IMR-90 (cell line): Measurements from ENCODE around the gene ZNF185. TPM values are rescaled to one million over a fixed set of nuclear protein-coding genes. Genes with fewer than 3 reads are reported as not detected.

Experiments
- ATAC-seq: fragments of 200-7000 bp; cut with Tn5 transposase; 2 replicates; pipeline ENCODE4 v1.9.1; 2020; ENCODE audit warnings: low read depth, mild to moderate bottlenecking, moderate library complexity
- BruUV-seq: library from RNA; stranded (reverse); fragments of 400-500 nt; replicated peaks from 2 replicates; lab custom pipeline; 2021; lab: Mats Ljungman, UMichigan
- CTCF ChIA-PET: fragments of 300-600 bp; formaldehyde crosslinking; extraction: SDS; loops from one replicate; lab custom pipeline; 2021; ENCODE audit warnings: antibody characterized with exemption; lab: Yijun Ruan, JAX
- POLR2A ChIA-PET: fragments of 300-600 bp; sonication (Branson Sonifier 250); formaldehyde crosslinking; loops from one replicate; lab custom pipeline; 2022; ENCODE audit warnings: antibody characterized with exemption; ENCODE audit not compliant: unreplicated experiment; lab: Charles Lee
- DNase-seq: peaks from one replicate; pipeline ENCODE4 v3.0.0; 2013
- H2AFZ ChIP-seq: replicated peaks from 2 replicates; pipeline ENCODE3; 2013; ENCODE audit warnings: low read length, mild to moderate bottlenecking; ENCODE audit not compliant: poor library complexity
- H2AK5ac ChIP-seq: 2 replicates; pipeline ENCODE4 v1.6.1; 2013; ENCODE audit warnings: low read depth, low read length, inconsistent platforms
- H2AK9ac ChIP-seq: replicated peaks from 2 replicates; pipeline ENCODE3; 2013; ENCODE audit warnings: mild to moderate bottlenecking, low read depth, low read length, moderate library complexity; ENCODE audit not compliant: poor library complexity
- H2BK120ac ChIP-seq: 2 replicates; pipeline ENCODE4 v1.6.1; 2013; ENCODE audit warnings: low read depth, low read length, inconsistent platforms
- H2BK15ac ChIP-seq: 3 replicates; pipeline ENCODE4 v1.6.1; 2013; ENCODE audit warnings: low read depth, low read length, inconsistent platforms
- H2BK20ac ChIP-seq: 2 replicates; pipeline ENCODE4 v1.6.1; 2013; ENCODE audit warnings: low read depth, mild to moderate bottlenecking, inconsistent platforms, low read length, moderate library complexity
- H2BK5ac ChIP-seq: 2 replicates; pipeline ENCODE4 v1.6.1; 2013; ENCODE audit warnings: mild to moderate bottlenecking, low read depth, low read length, inconsistent platforms; ENCODE audit not compliant: poor library complexity, severe bottlenecking
- H3K14ac ChIP-seq: replicated peaks from 2 replicates; pipeline ENCODE4 v1.6.1; 2013; ENCODE audit warnings: low read depth, low read length, inconsistent platforms
- H3K18ac ChIP-seq: 2 replicates; pipeline ENCODE4 v1.6.1; 2013; ENCODE audit warnings: low read depth, low read length, control low read depth
- H3K23ac ChIP-seq: 2 replicates; pipeline ENCODE4 v1.6.1; 2013; ENCODE audit warnings: low read depth, low read length, inconsistent platforms
- H3K27ac ChIP-seq: 2 replicates; pipeline ENCODE4 v1.5.1; 2013; ENCODE audit warnings: mild to moderate bottlenecking, control low read depth, low read length; ENCODE audit not compliant: insufficient read depth
- H3K27me3 ChIP-seq: 2 replicates; pipeline ENCODE4 v1.6.1; 2013; ENCODE audit warnings: low read length; ENCODE audit not compliant: control insufficient read depth, insufficient read depth
- H3K36me3 ChIP-seq: 2 replicates; pipeline ENCODE4 v1.6.1; 2013; ENCODE audit warnings: low read length, mixed read lengths; ENCODE audit not compliant: control insufficient read depth, insufficient read depth
- H3K4ac ChIP-seq: 2 replicates; pipeline ENCODE4 v1.6.1; 2013; ENCODE audit warnings: low read depth, low read length, inconsistent platforms
- H3K4me1 ChIP-seq: 2 replicates; pipeline ENCODE4 v1.6.1; 2013; ENCODE audit warnings: low read length, mixed read lengths; ENCODE audit not compliant: control insufficient read depth, insufficient read depth
- H3K4me2 ChIP-seq: 2 replicates; pipeline ENCODE4 v1.6.1; 2013; ENCODE audit warnings: low read depth, mild to moderate bottlenecking, control low read depth, low read length, moderate library complexity
- H3K4me3 ChIP-seq: 2 replicates; pipeline ENCODE4 v1.5.1; 2013; ENCODE audit warnings: low read depth, mild to moderate bottlenecking, control low read depth, low read length, moderate library complexity; ENCODE audit not compliant: insufficient read depth
- H3K56ac ChIP-seq: 2 replicates; pipeline ENCODE4 v1.6.1; 2013; ENCODE audit warnings: low read length, inconsistent platforms; ENCODE audit not compliant: insufficient read depth; ENCODE audit errors: extremely low read depth
- H3K79me1 ChIP-seq, 2 experiments: 2 replicates each; pipeline ENCODE4 v1.6.1; 2013; ENCODE audit warnings: low read length in 2 of 2, inconsistent platforms in 1 of 2, low read depth in 1 of 2
- H3K9ac ChIP-seq: 2 replicates; pipeline ENCODE4 v1.6.1; 2013; ENCODE audit warnings: low read depth, low read length, control low read depth
- H3K9me1 ChIP-seq: 2 replicates; pipeline ENCODE4 v1.6.1; 2013; ENCODE audit warnings: low read length, inconsistent platforms; ENCODE audit not compliant: insufficient read depth
- H3K9me3 ChIP-seq: 2 replicates; pipeline ENCODE4 v1.6.1; 2013; ENCODE audit warnings: low read length; ENCODE audit not compliant: control insufficient read depth, insufficient read depth
- H4K20me1 ChIP-seq: 2 replicates; pipeline ENCODE4 v1.6.1; 2013; ENCODE audit warnings: low read length, inconsistent platforms; ENCODE audit not compliant: insufficient read depth
- H4K5ac ChIP-seq: 2 replicates; pipeline ENCODE4 v1.6.1; 2013; ENCODE audit warnings: mild to moderate bottlenecking, low read depth, low read length, control low read depth
- H4K8ac ChIP-seq, 2 experiments: 2 replicates each; pipeline ENCODE4 v1.6.1; 2013; ENCODE audit warnings: low read depth in 2 of 2, low read length in 2 of 2, control low read depth in 1 of 2, inconsistent platforms in 1 of 2
- H4K91ac ChIP-seq: 2 replicates; pipeline ENCODE4 v1.6.1; 2013; ENCODE audit warnings: low read depth, low read length, inconsistent platforms; ENCODE audit not compliant: insufficient read depth
- CEBPB ChIP-seq: IDR thresholded peaks from 2 replicates; pipeline ENCODE4 v1.6.1; 2012; ENCODE audit warnings: low read depth, low read length, improper control_type of control experiment
- CHD1 ChIP-seq: IDR thresholded peaks from 2 replicates; pipeline ENCODE4 v1.6.1; 2012; ENCODE audit warnings: low read depth, low read length, improper control_type of control experiment
- CTCF ChIP-seq: conservative IDR thresholded peaks from 2 replicates; pipeline ENCODE4 v1.5.1; 2012; ENCODE audit warnings: mild to moderate bottlenecking, low read depth, low read length, improper control_type of control experiment
- FOS ChIP-seq: fragments of 150-350 bp; IDR thresholded peaks from 2 replicates; pipeline ENCODE4 v1.6.1; 2016; ENCODE audit warnings: low read depth, low read length
- MXI1 ChIP-seq: IDR thresholded peaks from 2 replicates; pipeline ENCODE4 v1.6.1; 2012; ENCODE audit warnings: low read depth, mild to moderate bottlenecking, low read length, moderate library complexity, borderline replicate concordance
- RCOR1 ChIP-seq: IDR thresholded peaks from 2 replicates; pipeline ENCODE4 v1.6.1; 2012; ENCODE audit warnings: mild to moderate bottlenecking, low read length, improper control_type of control experiment; ENCODE audit not compliant: insufficient replicate concordance
- WGBS, 2 experiments: methylation state at CpG; one replicate each; pipeline versions ENCODE4 v1.1.5 to v1.1.7; 2013; ENCODE audit warnings: missing lambda C conversion rate in 2 of 2; ENCODE audit not compliant: insufficient read length in 1 of 2; ENCODE audit errors: extremely low coverage in 2 of 2; 5-methylcytosine and 5-hydroxymethylcytosine counted together
- dilution Hi-C: fragments of 300-500 bp; cut with HindIII; formaldehyde crosslinking; loops from one replicate; pipeline ENCODE4 v1.14.3; 2018; ENCODE audit warnings: low sequenced_read_pairs; ENCODE audit not compliant: unreplicated experiment
- in situ Hi-C: fragments of 300-500 bp; cut with MboI; formaldehyde crosslinking; loops from 3 replicates; pipeline ENCODE4 v1.14.3; 2019; ENCODE audit warnings: low sequenced_read_pairs, inconsistent platforms, mixed read lengths
- intact Hi-C: fragments of 100-400 bp; cut with micrococcal nuclease; formaldehyde crosslinking; loops from 2 replicates; pipeline ENCODE4 v1.10.0; 2022
- polyA plus RNA-seq, 3 experiments: library from polyadenylated mRNA; depleted of rRNA; stranded (reverse); fragments of >200 nt; gene quantifications; 2 replicates each; pipeline ENCODE4 v1.2.3, GENCODE V29; 2012; ENCODE audit warnings: low replicate concordance in 1 of 3
- total RNA-seq: library from RNA; depleted of rRNA; stranded (reverse); fragments of >200 nt; gene quantifications from 2 replicates; pipeline ENCODE4 v1.2.3, GENCODE V29; 2012

ZNF185 gene
- total and polyA plus RNA-seq, 2 of the 4 experiments (the other 2 are of a cell fraction), result 3.2 to 6.3 TPM

- ATAC-seq (no peak), DNase-seq (no peak)
- Histone ChIP-seq H2BK15ac (no peak overlapping the region), H3K36me3 (peaks cover 13% of the 10 kb centered on the region), H3K9ac (no peak overlapping the region), H2AK9ac (no peak overlapping the region), H2AFZ (no peak overlapping the region), H4K5ac (no peak overlapping the region), H3K79me1 (0 out of 4 replicates have a peak, but pooled peaks cover 0 to 6% of the 10 kb centered on the region in 2 experiments), H3K4me2 (no peak overlapping the region), H3K18ac (no peak overlapping the region), H2BK5ac (no peak overlapping the region), H4K8ac (no peak overlapping the region), H2AK5ac (no peak overlapping the region), H3K14ac (no peak overlapping the region), H3K27me3 (no peaks in the 10 kb centered on the region), H4K20me1 (no peaks in the 10 kb centered on the region), H3K9me3 (no peaks in the 10 kb centered on the region), H3K27ac (no peak overlapping the region), H3K4ac (no peak overlapping the region), H3K4me1 (no peaks in the 10 kb centered on the region), H2BK20ac (no peak overlapping the region), H3K9me1 (no peaks in the 10 kb centered on the region), H3K23ac (no peak overlapping the region), H3K4me3 (no peak overlapping the region), H3K56ac (no peak overlapping the region), H4K91ac (no peak overlapping the region), H2BK120ac (no peak overlapping the region)
- CTCF ChIA-PET, result no interaction called here
- no TSS peak for BruUV-seq
- intact Hi-C loops, result no loop called here
- POLR2A ChIA-PET, result no interaction called here
- TF ChIP-seq CTCF, result no peak
- no peak for TF ChIP-seq FOS
- no peak for TF ChIP-seq MXI1
- TF ChIP-seq CEBPB, result no peak
- no peak for TF ChIP-seq RCOR1
- TF ChIP-seq CHD1, result no peak
- in situ Hi-C loops, result no loop called here
- no CpG with 5 or more reads among the region's 2 CpGs for WGBS, 2 experiments
- dilution Hi-C loops, result no loop called here
Observed at GRCh38 chrX:152850465-152850864, 47.4 kb upstream of the ZNF185 start.
